H1 (cell line): Measurements from ENCODE around the gene KCNE5. TPM values are rescaled to one million over a fixed set of nuclear protein-coding genes. Genes with fewer than 3 reads are reported as not detected.
"Not testable (repeated sequence)": the region's sequence is repeated elsewhere in the genome, so short reads cannot be mapped to it uniquely, and the experiment has no call there.

Experiments
- CTCF ChIA-PET: fragments of 300-600 bp; sonication (Branson Sonifier 250); formaldehyde crosslinking; loops from one replicate; lab custom pipeline; 2021; ENCODE audit not compliant: partially characterized antibody; lab: Charles Lee
- POLR2A ChIA-PET: fragments of 300-600 bp; sonication (Branson Sonifier 250); formaldehyde crosslinking; loops from one replicate; lab custom pipeline; 2021; ENCODE audit warnings: inconsistent platforms; ENCODE audit not compliant: partially characterized antibody; lab: Charles Lee
- DNase-seq, 2 experiments: peaks; one replicate each; pipeline versions ENCODE4 v3.0.0 to v3.0.0-alpha.2; 2010 to 2022; ENCODE audit warnings: low spot score in 2 of 2, low read depth in 1 of 2, mixed read lengths in 1 of 2
- FAIRE-seq: peaks from 2 replicates; lab custom pipeline; 2011; peaks lifted over from hg19 to GRCh38; lab: Jason Lieb, UNC
- H2AFZ ChIP-seq: 2 replicates; pipeline ENCODE4 v1.8.1; 2012; ENCODE audit warnings: low read length, inconsistent platforms
- H2AK5ac ChIP-seq: 2 replicates; pipeline ENCODE4 v1.6.1; 2013; ENCODE audit warnings: low read depth, low read length
- H2BK120ac ChIP-seq: replicated peaks from 2 replicates; pipeline ENCODE3; 2013; ENCODE audit warnings: low read depth, low read length, inconsistent platforms
- H2BK12ac ChIP-seq: 2 replicates; pipeline ENCODE4 v1.6.1; 2013; ENCODE audit warnings: low read depth, low read length
- H2BK15ac ChIP-seq: 2 replicates; pipeline ENCODE4 v1.6.1; 2013; ENCODE audit warnings: low read length
- H2BK20ac ChIP-seq: 2 replicates; pipeline ENCODE4 v1.6.1; 2013; ENCODE audit warnings: low read length
- H2BK5ac ChIP-seq: 2 replicates; pipeline ENCODE4 v1.6.1; 2013; ENCODE audit warnings: low read depth, low read length
- H3K14ac ChIP-seq: 2 replicates; pipeline ENCODE4 v1.6.1; 2013; ENCODE audit warnings: inconsistent platforms; ENCODE audit not compliant: insufficient read length
- H3K18ac ChIP-seq: 2 replicates; pipeline ENCODE4 v1.6.1; 2013; ENCODE audit warnings: low read length; ENCODE audit errors: extremely low read depth
- H3K23ac ChIP-seq: 2 replicates; pipeline ENCODE4 v1.6.1; 2013; ENCODE audit warnings: inconsistent platforms; ENCODE audit not compliant: insufficient read length
- H3K23me2 ChIP-seq: 2 replicates; pipeline ENCODE4 v1.6.1; 2013; ENCODE audit warnings: low read depth, low read length
- H3K27ac ChIP-seq: 2 replicates; pipeline ENCODE4 v1.6.1; 2011; ENCODE audit warnings: low read depth, low read length, inconsistent platforms
- H3K27me3 ChIP-seq, 4 experiments: replicated peaks in 1 of 4; 1 replicate in 1 of 4; 2 replicates in 3 of 4; pipeline versions ENCODE4 v1.6.1 to v1.8.1; 2011 to 2013; ENCODE audit warnings: low read length in 3 of 4, mild to moderate bottlenecking in 3 of 4, inconsistent platforms in 2 of 4, mixed read lengths in 2 of 4, moderate library complexity in 1 of 4; ENCODE audit not compliant: control insufficient read depth in 3 of 4, insufficient read depth in 3 of 4; ENCODE audit errors: extremely low read depth in 1 of 4
- H3K36me3 ChIP-seq, 4 experiments: 2 replicates each; pipeline versions ENCODE4 v1.6.1 to v1.8.1; 2011 to 2013; ENCODE audit warnings: mild to moderate bottlenecking in 4 of 4, low read length in 3 of 4, moderate library complexity in 2 of 4, control low read depth in 1 of 4, inconsistent platforms in 1 of 4; ENCODE audit not compliant: insufficient read depth in 4 of 4, control insufficient read depth in 2 of 4
- H3K4ac ChIP-seq: replicated peaks from 2 replicates; pipeline ENCODE3; 2013; ENCODE audit warnings: low read length, low read depth, mixed read lengths, inconsistent platforms; ENCODE audit not compliant: insufficient read length
- H3K4me1 ChIP-seq, 4 experiments: replicated peaks in 1 of 4; 1 replicate in 1 of 4; 2 replicates in 3 of 4; pipeline versions ENCODE4 v1.6.1 to v1.8.1; 2011 to 2013; ENCODE audit warnings: low read length in 3 of 4, inconsistent platforms in 2 of 4, mixed read lengths in 1 of 4; ENCODE audit not compliant: insufficient read depth in 4 of 4, control insufficient read depth in 3 of 4
- H3K4me2 ChIP-seq, 2 experiments: 2 replicates each; pipeline versions ENCODE4 v1.6.1 to v1.8.1; 2011 to 2013; ENCODE audit warnings: low read depth in 2 of 2, low read length in 2 of 2, control low read depth in 1 of 2, inconsistent platforms in 1 of 2, mild to moderate bottlenecking in 1 of 2; ENCODE audit not compliant: insufficient read depth in 1 of 2
- H3K4me3 ChIP-seq, 4 experiments: fragments of 200-600, 300-600 bp in 1 of 4; sonication (generic), shearing (Covaris generic), sonication (Bioruptor Twin) in 1 of 4; 2 replicates each; pipeline versions ENCODE4 v1.5.1 to v1.8.1; 2011 to 2016; ENCODE audit warnings: low read length in 4 of 4, low read depth in 3 of 4, control low read depth in 2 of 4, inconsistent platforms in 2 of 4, mild to moderate bottlenecking in 2 of 4, mixed read lengths in 1 of 4, moderate library complexity in 1 of 4; ENCODE audit not compliant: insufficient read depth in 2 of 4; ENCODE audit errors: extremely low read depth in 1 of 4
- H3K56ac ChIP-seq: replicated peaks from 2 replicates; pipeline ENCODE3; 2013; ENCODE audit warnings: low read depth, mild to moderate bottlenecking, mixed read lengths, low read length, inconsistent platforms; ENCODE audit not compliant: insufficient read length
- H3K79me1 ChIP-seq: 2 replicates; pipeline ENCODE4 v1.6.1; 2013; ENCODE audit warnings: low read depth, low read length, control low read depth
- H3K79me2 ChIP-seq, 2 experiments: 2 replicates each; pipeline versions ENCODE4 v1.6.1 to v1.8.1; 2012 to 2013; ENCODE audit warnings: low read length in 2 of 2, mild to moderate bottlenecking in 2 of 2, inconsistent platforms in 1 of 2; ENCODE audit not compliant: insufficient read depth in 2 of 2, control insufficient read depth in 1 of 2
- H3K9ac ChIP-seq, 4 experiments: replicated peaks in 1 of 4; 1 replicate in 1 of 4; 2 replicates in 3 of 4; pipeline versions ENCODE4 v1.6.1 to v1.8.1; 2011 to 2013; ENCODE audit warnings: low read depth in 3 of 4, low read length in 3 of 4, control low read depth in 2 of 4, mild to moderate bottlenecking in 2 of 4, moderate library complexity in 2 of 4, inconsistent platforms in 1 of 4; ENCODE audit errors: extremely low read depth in 1 of 4
- H3K9me3 ChIP-seq, 2 experiments: 2 replicates each; pipeline versions ENCODE4 v1.6.1 to v1.8.1; 2012 to 2013; ENCODE audit warnings: mild to moderate bottlenecking in 2 of 2, moderate library complexity in 2 of 2, control low read depth in 1 of 2, inconsistent platforms in 1 of 2, low read depth in 1 of 2, low read length in 1 of 2, mixed read lengths in 1 of 2; ENCODE audit not compliant: insufficient read depth in 2 of 2
- H4K20me1 ChIP-seq, 2 experiments: replicated peaks in 1 of 2; 2 replicates each; pipeline versions ENCODE3 to v1.8.1; 2011 to 2013; ENCODE audit warnings: inconsistent platforms in 2 of 2, low read length in 2 of 2, mild to moderate bottlenecking in 1 of 2; ENCODE audit not compliant: insufficient read depth in 2 of 2, control insufficient read depth in 1 of 2
- H4K5ac ChIP-seq: 2 replicates; pipeline ENCODE4 v1.6.1; 2013; ENCODE audit warnings: low read length, low read depth, mixed read lengths, inconsistent platforms; ENCODE audit not compliant: insufficient read length
- H4K8ac ChIP-seq: 2 replicates; pipeline ENCODE4 v1.8.0; 2013; ENCODE audit warnings: mild to moderate bottlenecking, moderate library complexity, low read length, inconsistent platforms; ENCODE audit not compliant: insufficient read depth; ENCODE audit errors: extremely low read depth
- H4K91ac ChIP-seq: replicated peaks from 2 replicates; pipeline ENCODE3; 2013; ENCODE audit warnings: low read length, mixed read lengths, inconsistent platforms; ENCODE audit not compliant: insufficient read length
- WGBS, 2 experiments: shearing (Covaris generic) in 1 of 2; methylation state at CpG; one replicate each; pipeline versions ENCODE4 v1.1.6 to v1.1.7; 2013 to 2015; ENCODE audit warnings: low lambda C conversion rate in 2 of 2, mixed read lengths in 2 of 2, inconsistent platforms in 1 of 2, low coverage in 1 of 2, missing lambda C conversion rate in 1 of 2; ENCODE audit not compliant: insufficient replicate concordance in 2 of 2, insufficient coverage in 1 of 2, insufficient read length in 1 of 2; ENCODE audit errors: extremely low coverage in 1 of 2, missing lambda C conversion rate in 1 of 2; 5-methylcytosine and 5-hydroxymethylcytosine counted together
- polyA plus RNA-seq, 7 experiments: library from polyadenylated mRNA; depleted of rRNA in 3 of 7; stranded (reverse) in 5 of 7; unstranded in 2 of 7; fragments of >200 nt in 5 of 7; fragments of 200-250 nt in 2 of 7; gene quantifications; 1 replicate in 5 of 7; 2 replicates in 1 of 7; 4 replicates in 1 of 7; pipeline versions ENCODE4 v1.2.1 to v1.2.3, GENCODE V29; 2011 to 2013; ENCODE audit warnings: missing spikeins in 2 of 7, mixed read lengths in 2 of 7
- small RNA-seq: library from polyadenylated mRNA; stranded (forward); fragments of <200 nt; extraction: miRNeasy Mini kit (QIAGEN cat#:217004); gene quantifications from one replicate; pipeline ENCODE3, GENCODE V24; 2013; ENCODE audit not compliant: insufficient read depth
- total RNA-seq: library from RNA; stranded (reverse); fragmentation: NEBNext Ultra II Directional; extraction: Animal tissue kit (Norgen Biotek cat#: 25700); gene quantifications from 2 replicates; pipeline ENCODE4 v1.2.1, GENCODE V29; 2021

Gene KCNE5
- total and polyA plus RNA-seq, 2 of the 8 experiments (the other 6 are each of a cell fraction or from before 2014, with no cell fraction given): 3.6 to 5.9 TPM

DNA sequence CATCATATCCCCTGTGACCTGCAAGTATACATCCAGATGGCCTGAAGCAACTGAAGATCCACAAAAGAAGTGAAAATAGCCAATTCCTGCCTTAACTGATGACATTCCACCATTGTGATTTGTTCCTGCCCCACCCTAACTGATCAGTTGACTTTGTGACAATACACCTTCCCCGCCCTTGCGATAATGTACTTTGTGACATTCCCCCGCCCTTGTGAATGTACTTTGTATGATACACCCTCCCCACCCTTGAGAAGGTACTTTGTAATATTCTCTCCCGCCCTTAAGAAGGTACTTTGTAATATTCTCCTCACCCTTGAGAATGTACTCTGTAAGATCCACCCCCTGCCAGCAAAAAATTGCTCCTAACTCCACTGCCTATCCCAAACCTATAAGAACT, 48.9 kb downstream of the KCNE5 start:
- H2AFZ ChIP-seq, H3K23me2 ChIP-seq, H4K8ac ChIP-seq, CTCF ChIA-PET, H3K18ac ChIP-seq, H2BK12ac ChIP-seq, H4K5ac ChIP-seq, H2AK5ac ChIP-seq, H2BK20ac ChIP-seq, H2BK15ac ChIP-seq, H2BK120ac ChIP-seq, H3K4ac ChIP-seq, H3K4me3 ChIP-seq, H3K4me1 ChIP-seq, H3K27me3 ChIP-seq, DNase-seq, H3K56ac ChIP-seq, POLR2A ChIA-PET, H4K20me1 ChIP-seq, H3K9ac ChIP-seq, H3K23ac ChIP-seq, H3K79me1 ChIP-seq, H3K79me2 ChIP-seq, H3K9me3 ChIP-seq, H2BK5ac ChIP-seq, H3K14ac ChIP-seq, H4K91ac ChIP-seq, H3K4me2 ChIP-seq, H3K36me3 ChIP-seq, FAIRE-seq, H3K27ac ChIP-seq: not testable (repeated sequence)
- 86% methylated on average over 1 of the region's 4 CpGs; no CpG with 5 or more reads in 1 of the 2 experiments for WGBS, 2 experiments

Small RNA genes within 50 kb of the gene (small RNA-seq; reads per million reads assigned to genes)
- gene AL118496.2: not detected

Other genes starting within 250 kb of the KCNE5 start
- not detected in 2 replicates for gene GUCY2F, start 143.1 kb downstream of the KCNE5 start, total RNA-seq
- gene GUCY2F, start 143.1 kb downstream of the KCNE5 start, polyA plus RNA-seq (2011; rRNA removed): 0.02 TPM in 1 of 2 replicates, not detected in the other
- 12.7 and 13.5 TPM in 2 replicates for gene NXT2, start 88.3 kb downstream of the KCNE5 start, total RNA-seq
- 3.8 and 6.1 TPM in 2 replicates for gene NXT2, start 88.3 kb downstream of the KCNE5 start, polyA plus RNA-seq (2011; rRNA removed)
- 47.0 and 48.2 TPM in 2 replicates for gene ACSL4, start 108.1 kb upstream of the KCNE5 start, total RNA-seq
- gene ACSL4, start 108.1 kb upstream of the KCNE5 start, polyA plus RNA-seq (2011; rRNA removed): 8.5 and 11.3 TPM in 2 replicates